Thyroid gland (tissue), 4 donors: ENCODE measurements around the gene GNAI2. TPM values are rescaled to one million over a fixed set of nuclear protein-coding genes. Genes with fewer than 3 reads are reported as not detected.

Source experiments
- DNase-seq, 2 donors: peaks; one replicate each; pipeline ENCODE4 v3.0.0-alpha.2; 2019
- H3K27ac ChIP-seq, 3 donors: fragments of 200-600 bp; sonication (generic); 1 replicate in 2 of 3; 2 replicates in 1 of 3; pipeline ENCODE4 v1.5.1; 2016 to 2019; ENCODE audit warnings: mild to moderate bottlenecking in 1 of 3, moderate library complexity in 1 of 3
- H3K27me3 ChIP-seq: fragments of 200-600 bp; sonication (generic); one replicate; pipeline ENCODE4 v1.5.1; 2019
- H3K36me3 ChIP-seq, 2 donors: fragments of 200-600 bp; sonication (generic); one replicate each; pipeline ENCODE4 v1.5.1; 2016 to 2019
- H3K4me1 ChIP-seq, 2 donors: fragments of 200-600 bp; sonication (generic); one replicate each; pipeline ENCODE4 v1.5.1; 2017 to 2019
- H3K4me3 ChIP-seq, 3 donors: fragments of 200-600 bp; sonication (generic); replicated peaks in 1 of 3; 1 replicate in 2 of 3; 2 replicates in 1 of 3; pipeline ENCODE4 v1.5.1; 2016; ENCODE audit warnings: mild to moderate bottlenecking in 1 of 3
- H3K9me3 ChIP-seq: fragments of 200-600 bp; sonication (generic); one replicate; pipeline ENCODE4 v1.5.1; 2017
- POLR2A ChIP-seq, 2 donors: fragments of 450-650 bp; IDR thresholded peaks; one replicate each; pipeline ENCODE4 v1.6.1; 2017; ENCODE audit warnings: antibody characterized with exemption in 2 of 2, mild to moderate bottlenecking in 2 of 2, moderate library complexity in 1 of 2
- WGBS, 2 donors: methylation state at CpG; one replicate each; pipeline ENCODE4 v1.1.5; 2017; 5-methylcytosine and 5-hydroxymethylcytosine counted together
- intact Hi-C: fragments of 100-400 bp; cut with DNase I; formaldehyde crosslinking; loops from one replicate; pipeline ENCODE4 v1.15.1; 2023
- total RNA-seq, 4 donors: library from RNA; depleted of rRNA; stranded (reverse); fragments of >200 nt; gene quantifications; one replicate each; pipeline ENCODE4 v1.2.3, GENCODE V29; 2016
- TF ChIP-seq, protein P1 (sequence below), 6 experiments: fragments of 200-600 bp in 3 of 6; fragments of 450-650 bp in 3 of 6; sonication (generic) in 3 of 6; IDR thresholded peaks; one replicate each; pipeline ENCODE4 v1.5.1; 2016 to 2019; ENCODE audit warnings: antibody characterized with exemption in 6 of 6, mild to moderate bottlenecking in 2 of 6, inconsistent platforms in 1 of 6, moderate library complexity in 1 of 6

Gene GNAI2
- total RNA-seq, 4 donors from 2014 or later = 111 to 171 (median 142) TPM

DNA sequence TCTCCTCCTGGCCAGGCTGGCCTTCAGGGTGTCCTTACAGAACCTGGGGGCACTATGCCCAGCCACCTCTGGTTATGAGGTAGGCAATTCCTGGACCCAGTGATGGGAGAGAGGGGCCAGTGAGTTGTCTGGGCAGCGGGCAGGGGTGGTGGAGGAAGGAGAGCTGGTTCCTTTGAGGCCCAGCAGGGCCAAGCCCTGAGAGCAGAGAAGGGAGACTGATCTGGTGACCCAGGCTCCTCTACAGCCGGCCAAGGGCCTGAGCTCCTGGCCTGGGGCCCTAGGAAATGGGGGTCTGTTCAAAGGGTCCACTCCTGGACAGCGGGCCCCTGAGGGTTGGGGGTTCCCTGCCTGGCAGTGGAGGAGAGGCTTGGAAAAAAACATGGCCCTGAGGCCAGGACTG, 23.0 kb upstream of the GNAI2 start:
- Histone ChIP-seq H3K4me3 (no peak overlapping the region), H3K9me3 (no peaks in the 10 kb centered on the region), H3K36me3 (no peaks in the 10 kb centered on the region), H3K27me3 (no peaks in the 10 kb centered on the region), H3K27ac (no peak overlapping the region), H3K4me1 (no peaks in the 10 kb centered on the region)
- WGBS, 2 donors = 95 to 97% methylated on average over 3 of the region's 3 CpGs
- TF ChIP-seq, protein P1, sequence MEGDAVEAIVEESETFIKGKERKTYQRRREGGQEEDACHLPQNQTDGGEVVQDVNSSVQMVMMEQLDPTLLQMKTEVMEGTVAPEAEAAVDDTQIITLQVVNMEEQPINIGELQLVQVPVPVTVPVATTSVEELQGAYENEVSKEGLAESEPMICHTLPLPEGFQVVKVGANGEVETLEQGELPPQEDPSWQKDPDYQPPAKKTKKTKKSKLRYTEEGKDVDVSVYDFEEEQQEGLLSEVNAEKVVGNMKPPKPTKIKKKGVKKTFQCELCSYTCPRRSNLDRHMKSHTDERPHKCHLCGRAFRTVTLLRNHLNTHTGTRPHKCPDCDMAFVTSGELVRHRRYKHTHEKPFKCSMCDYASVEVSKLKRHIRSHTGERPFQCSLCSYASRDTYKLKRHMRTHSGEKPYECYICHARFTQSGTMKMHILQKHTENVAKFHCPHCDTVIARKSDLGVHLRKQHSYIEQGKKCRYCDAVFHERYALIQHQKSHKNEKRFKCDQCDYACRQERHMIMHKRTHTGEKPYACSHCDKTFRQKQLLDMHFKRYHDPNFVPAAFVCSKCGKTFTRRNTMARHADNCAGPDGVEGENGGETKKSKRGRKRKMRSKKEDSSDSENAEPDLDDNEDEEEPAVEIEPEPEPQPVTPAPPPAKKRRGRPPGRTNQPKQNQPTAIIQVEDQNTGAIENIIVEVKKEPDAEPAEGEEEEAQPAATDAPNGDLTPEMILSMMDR (IDR thresholded peaks at IDR 0.05) = no peak
- no peak for TF ChIP-seq POLR2A (IDR thresholded peaks at IDR 0.05)
- no peak for DNase-seq
- intact Hi-C loops = no loop called here

DNA sequence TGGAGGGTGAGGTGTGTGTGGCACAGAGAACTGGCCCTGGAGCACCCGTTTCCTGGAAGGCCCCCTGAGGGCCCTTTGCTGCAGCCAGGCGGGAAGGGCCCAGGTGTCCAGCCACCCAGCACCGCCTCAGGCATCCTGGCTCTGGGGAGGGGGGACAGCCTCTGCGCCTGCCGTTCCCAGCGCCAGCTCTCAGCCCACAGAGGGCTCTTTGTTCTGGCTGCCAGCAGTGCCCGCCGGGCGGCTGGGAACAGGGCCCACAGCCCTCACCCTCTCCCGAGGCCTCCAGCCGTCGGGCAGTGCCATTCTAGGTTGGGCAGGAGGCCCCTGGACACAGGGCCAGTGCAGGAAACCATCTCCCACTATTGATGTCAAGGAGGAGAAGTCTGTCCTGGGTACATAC, 22.6 kb upstream of the GNAI2 start:
- H3K27ac ChIP-seq = no peak overlapping the region
- H3K36me3 ChIP-seq = no peaks in the 10 kb centered on the region
- no peaks in the 10 kb centered on the region for H3K27me3 ChIP-seq
- H3K4me3 ChIP-seq = no peak overlapping the region
- H3K9me3 ChIP-seq = no peaks in the 10 kb centered on the region
- DNase-seq = no peak
- 75% methylated on average over 2 of the region's 12 CpGs; no CpG with 5 or more reads in 1 of the 2 donors for WGBS, 2 donors
- H3K4me1 ChIP-seq = no peaks in the 10 kb centered on the region
- intact Hi-C loops = no loop called here
- no peak for TF ChIP-seq POLR2A (IDR thresholded peaks at IDR 0.05)
- TF ChIP-seq, protein P1 (IDR thresholded peaks at IDR 0.05) = no peak

DNA sequence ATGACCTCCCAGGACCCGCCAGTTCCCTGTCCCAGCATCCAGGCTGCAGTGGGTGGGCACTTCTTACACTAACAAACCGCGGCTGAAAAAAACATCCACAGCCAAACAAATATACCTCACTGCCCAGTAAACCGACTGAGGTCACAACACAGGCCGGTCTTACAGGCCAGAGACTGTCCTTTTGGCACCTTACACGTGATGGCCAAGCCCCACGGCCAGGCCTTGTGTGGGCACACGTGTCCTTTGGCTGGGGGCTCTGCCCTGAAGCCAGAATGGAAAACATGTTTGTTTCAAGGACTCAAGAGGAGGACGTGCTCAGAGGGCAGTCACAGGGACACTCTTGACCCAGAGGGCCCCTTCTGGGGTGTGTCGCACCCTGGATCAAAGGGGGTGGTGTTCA, 21.2 kb upstream of the GNAI2 start:
- no peaks in the 10 kb centered on the region for H3K27me3 ChIP-seq
- no peak overlapping the region for H3K4me3 ChIP-seq
- TF ChIP-seq POLR2A (IDR thresholded peaks at IDR 0.05) = no peak
- TF ChIP-seq, protein P1 (IDR thresholded peaks at IDR 0.05) = no peak
- DNase-seq = no peak
- no peaks in the 10 kb centered on the region for H3K9me3 ChIP-seq
- no peaks in the 10 kb centered on the region for H3K36me3 ChIP-seq
- H3K4me1 ChIP-seq = no peaks in the 10 kb centered on the region
- intact Hi-C loops = no loop called here
- WGBS, 2 donors = 77 to 83% methylated on average over 10 of the region's 10 CpGs
- H3K27ac ChIP-seq = no peak overlapping the region

DNA sequence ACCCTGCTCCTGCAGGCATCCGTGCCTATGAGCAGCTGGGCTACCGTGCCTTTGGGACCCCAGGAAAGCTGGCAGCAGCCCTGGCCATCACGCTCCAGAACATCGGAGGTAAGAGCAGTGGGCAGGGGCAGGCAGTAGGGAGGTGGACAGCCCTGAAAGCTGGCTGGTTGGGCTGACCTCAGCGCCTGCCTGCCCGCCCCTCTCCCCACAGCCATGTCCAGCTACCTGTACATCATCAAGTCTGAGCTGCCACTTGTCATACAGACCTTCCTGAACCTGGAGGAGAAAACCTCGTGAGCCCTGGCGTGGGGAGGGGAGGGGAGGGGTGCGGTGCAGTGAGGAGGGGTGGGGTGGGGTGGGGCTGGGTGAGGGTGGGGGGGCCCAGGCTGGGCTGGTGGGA, 20.5 kb upstream of the GNAI2 start:
- Histone ChIP-seq H3K27ac (no peak overlapping the region), H3K27me3 (no peaks in the 10 kb centered on the region), H3K4me1 (no peaks in the 10 kb centered on the region), H3K9me3 (no peaks in the 10 kb centered on the region), H3K4me3 (no peak overlapping the region), H3K36me3 (no peaks in the 10 kb centered on the region)
- intact Hi-C loops = no loop called here
- WGBS, 2 donors = 75 to 76% methylated on average over 5 of the region's 9 CpGs
- DNase-seq = no peak
- TF ChIP-seq, protein P1 (IDR thresholded peaks at IDR 0.05) = no peak
- no peak for TF ChIP-seq POLR2A (IDR thresholded peaks at IDR 0.05)

DNA sequence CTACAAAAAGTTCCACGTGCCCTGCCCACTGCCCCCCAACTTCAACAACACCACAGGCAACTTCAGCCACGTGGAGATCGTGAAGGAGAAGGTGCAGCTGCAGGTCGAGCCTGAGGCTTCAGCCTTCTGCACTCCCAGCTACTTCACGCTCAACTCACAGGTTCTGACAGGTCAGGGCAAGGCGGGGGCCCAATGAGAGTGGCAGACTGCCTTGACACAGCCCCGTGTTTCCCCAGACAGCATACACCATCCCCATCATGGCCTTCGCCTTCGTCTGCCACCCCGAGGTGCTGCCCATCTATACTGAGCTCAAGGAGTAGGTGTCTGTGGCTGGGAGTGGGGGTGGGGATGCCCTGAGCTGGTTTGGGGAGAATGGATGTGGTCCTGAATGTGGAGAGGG, 18.3 kb upstream of the GNAI2 start:
- H3K9me3 ChIP-seq = no peaks in the 10 kb centered on the region
- TF ChIP-seq, protein P1 (IDR thresholded peaks at IDR 0.05) = no peak
- TF ChIP-seq POLR2A (IDR thresholded peaks at IDR 0.05) = no peak

More for the DNA sequence above, 18.3 kb upstream of the GNAI2 start:
- WGBS, 2 donors = 80 to 85% methylated on average over 10 of the region's 10 CpGs
- Histone ChIP-seq H3K36me3 (no peaks in the 10 kb centered on the region), H3K4me3 (no peak overlapping the region), H3K27ac (no peak overlapping the region), H3K27me3 (no peaks in the 10 kb centered on the region), H3K4me1 (peaks cover 0 to 5% of the 10 kb centered on the region in 2 donors)
- no peak for DNase-seq
- intact Hi-C loops = no loop called here
